GM19372 (cell line): Measurements from ENCODE around the gene AAK1.
"Not testable (repeated sequence)": the region's sequence is repeated elsewhere in the genome, so short reads cannot be mapped to it uniquely, and the experiment has no call there.

Source experiments
- ATAC-seq: cut with Tn5 transposase; IDR thresholded peaks from one replicate; pipeline ENCODE4 v1.9.1; 2021; ENCODE audit warnings: mild to moderate bottlenecking, low read depth, moderate library complexity; ENCODE audit not compliant: unreplicated experiment

The AAK1 gene

GRCh38 chr2:69643602-69644505 is at the start of gene AAK1:
Gene AAK1, minus strand, starts transcription at chr2:69643739. Its CDS starts 699 bp downstream, at chr2:69643040.
- peak; percentile 44 for ATAC-seq

- ATAC-seq, result no peak
Measured at GRCh38 chr2:69692424-69692823, 48.9 kb upstream of the AAK1 start.

GRCh38 chr2:69689969-69690368 is 46.4 kb upstream of the AAK1 start:
- no peak for ATAC-seq

- no peak for ATAC-seq
Measured at GRCh38 chr2:69689466-69689865, 45.9 kb upstream of the AAK1 start.

GRCh38 chr2:69687971-69688611 is 44.6 kb upstream of the AAK1 start:
- ATAC-seq, result no peak

GRCh38 chr2:69686813-69687212 is 43.3 kb upstream of the AAK1 start:
- ATAC-seq, result no peak

- ATAC-seq, result no peak
Measured at GRCh38 chr2:69685321-69686048, 41.9 kb upstream of the AAK1 start.

GRCh38 chr2:69683170-69683971 is 39.8 kb upstream of the AAK1 start:
- no peak for ATAC-seq

- no peak for ATAC-seq
Measured at GRCh38 chr2:69682525-69682924, 39.0 kb upstream of the AAK1 start.

GRCh38 chr2:69680001-69680675 is 36.6 kb upstream of the AAK1 start:
- no peak for ATAC-seq

- no peak for ATAC-seq
Measured at GRCh38 chr2:69677914-69678313, 34.4 kb upstream of the AAK1 start.

GRCh38 chr2:69676146-69676545 is 32.6 kb upstream of the AAK1 start:
- ATAC-seq, result no peak

GRCh38 chr2:69674316-69674670 is 30.8 kb upstream of the AAK1 start:
- no peak for ATAC-seq

- not testable (repeated sequence) for ATAC-seq
Measured at GRCh38 chr2:69673098-69673497, 29.6 kb upstream of the AAK1 start.

GRCh38 chr2:69669666-69670065 is 26.1 kb upstream of the AAK1 start:
- ATAC-seq, result no peak

GRCh38 chr2:69668598-69668997 is 25.1 kb upstream of the AAK1 start:
- ATAC-seq, result no peak

GRCh38 chr2:69667805-69668382 is 24.4 kb upstream of the AAK1 start:
- no peak for ATAC-seq

- no peak for ATAC-seq
Measured at GRCh38 chr2:69665152-69665551, 21.6 kb upstream of the AAK1 start.

GRCh38 chr2:69663860-69664259 is 20.3 kb upstream of the AAK1 start:
- no peak for ATAC-seq

- not testable (repeated sequence) for ATAC-seq
Measured at GRCh38 chr2:69662547-69662946, 19.0 kb upstream of the AAK1 start.
